NB4 (cell line): ENCODE measurements around the gene MTF1.

Experiments
- CTCF ChIP-seq: IDR thresholded peaks from one replicate; pipeline ENCODE4 v1.5.1; 2012; ENCODE audit warnings: low read depth, low read length
- MYC ChIP-seq: IDR thresholded peaks from 2 replicates; pipeline ENCODE4 v1.6.1; 2011; ENCODE audit warnings: low read depth, low read length
- POLR2A ChIP-seq: IDR thresholded peaks from 2 replicates; pipeline ENCODE4 v1.6.1; 2011; ENCODE audit warnings: mild to moderate bottlenecking; ENCODE audit not compliant: insufficient read length; ENCODE audit errors: extremely low read depth

- TF ChIP-seq POLR2A, result no peak
- TF ChIP-seq CTCF, result no peak
- no peak for TF ChIP-seq MYC
These were observed 9.1 kb upstream of the MTF1 start for GRCh38 chr1:37868466-37868865.
